22Rv1 (cell line): ENCODE data around the gene ERFL.

ENCODE experiments used
- ZFX ChIP-seq: fragments of 450-650 bp; IDR thresholded peaks from 2 replicates; pipeline ENCODE4 v1.6.1; 2017; ENCODE audit warnings: antibody characterized with exemption, borderline replicate concordance
- TF ChIP-seq, protein P1 (sequence below): fragments of 450-650 bp; IDR thresholded peaks from 2 replicates; pipeline ENCODE4 v1.5.1; 2017; ENCODE audit warnings: mild to moderate bottlenecking

GRCh38 chr19:41936961-41937360 is 8.7 kb upstream of the ERFL start:
- TF ChIP-seq, protein P1, sequence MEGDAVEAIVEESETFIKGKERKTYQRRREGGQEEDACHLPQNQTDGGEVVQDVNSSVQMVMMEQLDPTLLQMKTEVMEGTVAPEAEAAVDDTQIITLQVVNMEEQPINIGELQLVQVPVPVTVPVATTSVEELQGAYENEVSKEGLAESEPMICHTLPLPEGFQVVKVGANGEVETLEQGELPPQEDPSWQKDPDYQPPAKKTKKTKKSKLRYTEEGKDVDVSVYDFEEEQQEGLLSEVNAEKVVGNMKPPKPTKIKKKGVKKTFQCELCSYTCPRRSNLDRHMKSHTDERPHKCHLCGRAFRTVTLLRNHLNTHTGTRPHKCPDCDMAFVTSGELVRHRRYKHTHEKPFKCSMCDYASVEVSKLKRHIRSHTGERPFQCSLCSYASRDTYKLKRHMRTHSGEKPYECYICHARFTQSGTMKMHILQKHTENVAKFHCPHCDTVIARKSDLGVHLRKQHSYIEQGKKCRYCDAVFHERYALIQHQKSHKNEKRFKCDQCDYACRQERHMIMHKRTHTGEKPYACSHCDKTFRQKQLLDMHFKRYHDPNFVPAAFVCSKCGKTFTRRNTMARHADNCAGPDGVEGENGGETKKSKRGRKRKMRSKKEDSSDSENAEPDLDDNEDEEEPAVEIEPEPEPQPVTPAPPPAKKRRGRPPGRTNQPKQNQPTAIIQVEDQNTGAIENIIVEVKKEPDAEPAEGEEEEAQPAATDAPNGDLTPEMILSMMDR: no peak
- no peak for TF ChIP-seq ZFX
